HepG2 (cell line): Measurements from ENCODE around the gene LGI4. TPM values are rescaled to one million over a fixed set of nuclear protein-coding genes. Genes with fewer than 3 reads are reported as not detected.

Source experiments
- ARHGAP35 ChIP-seq: sonication (generic); formaldehyde crosslinking; IDR thresholded peaks from 2 replicates; pipeline ENCODE4 v1.9.0; 2022; ENCODE audit warnings: mild to moderate bottlenecking, inconsistent platforms, moderate library complexity, missing genetic modification reagents, borderline replicate concordance
- ARNT2 ChIP-seq: sonication (generic); formaldehyde crosslinking; IDR thresholded peaks from 2 replicates; pipeline ENCODE4 v1.8.0; 2022; ENCODE audit warnings: mild to moderate bottlenecking, low read depth, missing genetic modification reagents, moderate library complexity
- GABPA ChIP-seq, 2 experiments: IDR thresholded peaks; 2 replicates each; pipeline ENCODE4 v1.6.1; 2011 to 2016; ENCODE audit warnings: low read depth in 2 of 2, low read length in 1 of 2, missing biosample characterization in 1 of 2, missing genetic modification characterization in 1 of 2
- GATA4 ChIP-seq: sonication (generic); IDR thresholded peaks from 2 replicates; pipeline ENCODE4 v1.6.1; 2016; ENCODE audit warnings: antibody characterized with exemption, low read depth, borderline replicate concordance
- ISL2 ChIP-seq: sonication (generic); formaldehyde crosslinking; IDR thresholded peaks from 2 replicates; pipeline ENCODE4 v1.5.0; 2020; ENCODE audit warnings: missing genetic modification reagents
- KDM5B ChIP-seq: sonication (generic); formaldehyde crosslinking; IDR thresholded peaks from 2 replicates; pipeline ENCODE4 v1.4.0; 2020; ENCODE audit warnings: missing genetic modification reagents, mild to moderate bottlenecking, borderline replicate concordance
- KLF15 ChIP-seq: sonication (generic); formaldehyde crosslinking; IDR thresholded peaks from 2 replicates; pipeline ENCODE4 v1.8.1; 2023; ENCODE audit warnings: borderline replicate concordance, mild to moderate bottlenecking, inconsistent platforms, missing genetic modification reagents, mixed read lengths
- KMT2A ChIP-seq: sonication (generic); formaldehyde crosslinking; IDR thresholded peaks from 2 replicates; pipeline ENCODE4 v1.4.0; 2020; ENCODE audit warnings: missing genetic modification reagents
- KMT2B ChIP-seq: IDR thresholded peaks from 2 replicates; pipeline ENCODE4 v1.6.1; 2016; ENCODE audit warnings: missing genetic modification reagents, missing compliant biosample characterization
- MLLT10 ChIP-seq: sonication (generic); formaldehyde crosslinking; IDR thresholded peaks from 2 replicates; pipeline ENCODE4 v1.4.0; 2020; ENCODE audit warnings: missing genetic modification reagents
- MYNN ChIP-seq: sonication (generic); formaldehyde crosslinking; IDR thresholded peaks from 2 replicates; pipeline ENCODE4 v1.4.0; 2020; ENCODE audit warnings: mild to moderate bottlenecking, low read depth, missing genetic modification reagents
- NONO ChIP-seq, 2 experiments: fragments of 450-650 bp in 1 of 2; sonication (generic) in 1 of 2; formaldehyde crosslinking in 1 of 2; IDR thresholded peaks in 1 of 2; conservative IDR thresholded peaks in 1 of 2; 2 replicates each; pipeline versions ENCODE4 v1.6.1 to v1.8.0; 2017 to 2022; ENCODE audit warnings: mild to moderate bottlenecking in 1 of 2, missing genetic modification reagents in 1 of 2, moderate library complexity in 1 of 2
- PAF1 ChIP-seq: IDR thresholded peaks from 2 replicates; pipeline ENCODE4 v1.6.1; 2016; ENCODE audit warnings: missing genetic modification reagents, missing compliant biosample characterization
- PATZ1 ChIP-seq: sonication (generic); formaldehyde crosslinking; IDR thresholded peaks from 2 replicates; pipeline ENCODE4 v1.4.0; 2020; ENCODE audit warnings: missing genetic modification reagents
- POLR2AphosphoS5 ChIP-seq: IDR thresholded peaks from 2 replicates; pipeline ENCODE4 v1.6.1; 2012; ENCODE audit warnings: low read depth, low read length
- SAP130 ChIP-seq: IDR thresholded peaks from 2 replicates; pipeline ENCODE4 v1.6.1; 2016; ENCODE audit warnings: low read depth
- SNAPC2 ChIP-seq: sonication (generic); formaldehyde crosslinking; IDR thresholded peaks from 2 replicates; pipeline ENCODE4 v1.8.1; 2022; ENCODE audit warnings: mild to moderate bottlenecking, missing genetic modification reagents
- ZEB1 ChIP-seq: IDR thresholded peaks from 2 replicates; pipeline ENCODE4 v1.6.1; 2012; ENCODE audit warnings: mild to moderate bottlenecking, low read depth, inconsistent platforms; ENCODE audit not compliant: insufficient replicate concordance
- ZNF282 ChIP-seq: fragments of 450-650 bp; IDR thresholded peaks from 2 replicates; pipeline ENCODE4 v1.6.1; 2018; ENCODE audit not compliant: partially characterized antibody
- ZNF430 ChIP-seq: sonication (generic); formaldehyde crosslinking; IDR thresholded peaks from 2 replicates; pipeline ENCODE4 v1.9.0; 2021; ENCODE audit warnings: mild to moderate bottlenecking, missing genetic modification reagents
- ZNF432 ChIP-seq: sonication (generic); formaldehyde crosslinking; IDR thresholded peaks from 2 replicates; pipeline ENCODE4 v1.5.0; 2020; ENCODE audit warnings: missing genetic modification reagents, mild to moderate bottlenecking, borderline replicate concordance
- ZNF746 ChIP-seq: sonication (generic); formaldehyde crosslinking; IDR thresholded peaks from 2 replicates; pipeline ENCODE4 v1.8.0; 2022; ENCODE audit warnings: mild to moderate bottlenecking, missing genetic modification reagents
- ZSCAN9 ChIP-seq: IDR thresholded peaks from 2 replicates; pipeline ENCODE4 v1.6.1; 2016; ENCODE audit warnings: borderline replicate concordance
- ZXDC ChIP-seq: sonication (generic); formaldehyde crosslinking; IDR thresholded peaks from 2 replicates; pipeline ENCODE4 v1.5.0; 2020; ENCODE audit warnings: mild to moderate bottlenecking, missing genetic modification reagents
- polyA plus RNA-seq, 8 experiments: library from polyadenylated mRNA; depleted of rRNA in 3 of 8; stranded (reverse) in 7 of 8; unstranded in 1 of 8; fragments of >200 nt; fragmentation: Illumina TruSeq in 4 of 8; extraction: Trizol in 4 of 8; gene quantifications; 2 replicates each; pipeline versions ENCODE4 v1.2.1 to v1.2.3, GENCODE V29; 2011 to 2016; ENCODE audit warnings: low read depth in 4 of 8, missing spikeins in 1 of 8, mixed read lengths in 1 of 8; ENCODE audit not compliant: insufficient read depth in 1 of 8
- total RNA-seq, 5 experiments: library from RNA; depleted of rRNA; stranded (reverse); fragments of >200 nt; fragmentation: Illumina TruSeq; extraction: Trizol; gene quantifications; 2 replicates each; pipeline ENCODE4 v1.2.3, GENCODE V29; 2016; ENCODE audit warnings: low read depth in 1 of 5
- TF ChIP-seq, protein P1 (sequence below): sonication (generic); formaldehyde crosslinking; IDR thresholded peaks from 2 replicates; pipeline ENCODE4 v1.4.0; 2020; ENCODE audit warnings: missing genetic modification reagents
- TF ChIP-seq, protein P2 (sequence below): sonication (generic); formaldehyde crosslinking; IDR thresholded peaks from 2 replicates; pipeline ENCODE4 v1.4.0; 2020; ENCODE audit warnings: low read depth, mild to moderate bottlenecking, missing genetic modification reagents

The LGI4 gene
- total and polyA plus RNA-seq, 2 of the 13 experiments (the other 11 are each of a cell fraction or from before 2014, with no cell fraction given) = 2.8 TPM; not detected in 1

DNA sequence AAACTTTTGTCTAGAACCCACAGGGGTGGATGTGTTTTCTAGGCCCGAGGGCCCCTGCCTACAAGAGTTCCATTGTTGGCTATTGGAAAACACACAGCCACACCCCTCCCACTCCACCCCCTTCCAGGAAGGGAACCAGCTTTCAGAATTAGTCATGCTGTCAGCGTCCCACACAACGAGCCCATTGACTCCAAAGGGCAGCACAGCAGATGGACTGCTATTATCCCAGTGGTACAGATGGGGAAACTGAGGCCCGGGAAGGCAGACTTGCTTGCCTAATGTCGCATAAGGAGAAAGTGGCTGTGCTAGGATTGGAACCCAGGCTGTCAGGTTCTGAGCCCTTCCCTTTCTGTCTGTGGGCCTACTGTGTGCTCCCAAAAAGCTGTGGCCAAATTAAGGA lies 27.3 kb downstream of the LGI4 start (continued):
- no peak for TF ChIP-seq ZXDC (CRISPR knock-in tag)
- no peak for TF ChIP-seq KDM5B (CRISPR knock-in tag)
- TF ChIP-seq MLLT10 (CRISPR knock-in tag) = no peak
- no peak for TF ChIP-seq PAF1 (CRISPR knock-in tag)
- TF ChIP-seq KMT2B (CRISPR knock-in tag) = no peak
- TF ChIP-seq, protein P1, sequence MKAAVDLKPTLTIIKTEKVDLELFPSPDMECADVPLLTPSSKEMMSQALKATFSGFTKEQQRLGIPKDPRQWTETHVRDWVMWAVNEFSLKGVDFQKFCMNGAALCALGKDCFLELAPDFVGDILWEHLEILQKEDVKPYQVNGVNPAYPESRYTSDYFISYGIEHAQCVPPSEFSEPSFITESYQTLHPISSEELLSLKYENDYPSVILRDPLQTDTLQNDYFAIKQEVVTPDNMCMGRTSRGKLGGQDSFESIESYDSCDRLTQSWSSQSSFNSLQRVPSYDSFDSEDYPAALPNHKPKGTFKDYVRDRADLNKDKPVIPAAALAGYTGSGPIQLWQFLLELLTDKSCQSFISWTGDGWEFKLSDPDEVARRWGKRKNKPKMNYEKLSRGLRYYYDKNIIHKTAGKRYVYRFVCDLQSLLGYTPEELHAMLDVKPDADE = no peak
- no peak for TF ChIP-seq KLF15 (CRISPR knock-in tag)
- no peak for TF ChIP-seq ISL2 (CRISPR knock-in tag)
- TF ChIP-seq NONO (IDR thresholded peaks at IDR 0.05) = no peak
- TF ChIP-seq NONO (CRISPR knock-in tag; conservative IDR thresholded peaks at IDR 0.05) = no peak
- peak; percentile 32; the same call in 1 of the 2 replicates for TF ChIP-seq ZNF746 (CRISPR knock-in tag)
- no peak for TF ChIP-seq ZEB1
- no peak for TF ChIP-seq POLR2AphosphoS5
- TF ChIP-seq ARHGAP35 = no peak
- TF ChIP-seq ARNT2 = no peak
- TF ChIP-seq ZNF282 = no peak
- peak; percentile 75 for TF ChIP-seq SAP130 (CRISPR knock-in tag)
- TF ChIP-seq PATZ1 (CRISPR knock-in tag) = peak; percentile 62; the same call in 1 of the 2 replicates
- no peak for TF ChIP-seq ZNF432 (CRISPR knock-in tag)
- no peak for TF ChIP-seq ZSCAN9
- no peak for TF ChIP-seq GABPA (IDR thresholded peaks at IDR 0.05; ENCODE audit: low read depth, low read length)
- TF ChIP-seq GABPA (CRISPR knock-in tag; IDR thresholded peaks at IDR 0.05; ENCODE audit: low read depth) = no peak
- no peak for TF ChIP-seq SNAPC2 (CRISPR knock-in tag)
- TF ChIP-seq ZNF430 = no peak
- no peak for TF ChIP-seq KMT2A (CRISPR knock-in tag)
- no peak for TF ChIP-seq GATA4
- no peak for TF ChIP-seq MYNN (CRISPR knock-in tag)
- TF ChIP-seq, protein P2, sequence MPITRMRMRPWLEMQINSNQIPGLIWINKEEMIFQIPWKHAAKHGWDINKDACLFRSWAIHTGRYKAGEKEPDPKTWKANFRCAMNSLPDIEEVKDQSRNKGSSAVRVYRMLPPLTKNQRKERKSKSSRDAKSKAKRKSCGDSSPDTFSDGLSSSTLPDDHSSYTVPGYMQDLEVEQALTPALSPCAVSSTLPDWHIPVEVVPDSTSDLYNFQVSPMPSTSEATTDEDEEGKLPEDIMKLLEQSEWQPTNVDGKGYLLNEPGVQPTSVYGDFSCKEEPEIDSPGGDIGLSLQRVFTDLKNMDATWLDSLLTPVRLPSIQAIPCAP (CRISPR knock-in tag) = no peak
